SK-N-SH treated with all-trans-retinoic acid at 6 μM for 48 hours (cell line): ENCODE data around the gene ANKDD1A.

Experiments
- ISL1 ChIP-seq: fragments of 250-450 bp; sonication (Bioruptor Pico); IDR thresholded peaks from 2 replicates; pipeline ENCODE4 v2.1.2; 2022; ENCODE audit warnings: mild to moderate bottlenecking, moderate library complexity
- SNAI2 ChIP-seq: fragments of 250-450 bp; sonication (Bioruptor Pico); IDR thresholded peaks from 2 replicates; pipeline ENCODE4 v1.5.0; 2020; ENCODE audit warnings: mild to moderate bottlenecking, moderate library complexity
- TSHZ2 ChIP-seq: fragments of 250-450 bp; sonication (Bioruptor Pico); IDR thresholded peaks from 2 replicates; pipeline ENCODE4 v1.5.0; 2020; ENCODE audit warnings: mild to moderate bottlenecking, moderate library complexity
- ZFP3 ChIP-seq: fragments of 250-450 bp; sonication (Bioruptor Pico); IDR thresholded peaks from 2 replicates; pipeline ENCODE4 v1.5.0; 2020; ENCODE audit warnings: mild to moderate bottlenecking, moderate library complexity

GRCh38 chr15:64864068-64864467 lies 47.6 kb upstream of the ANKDD1A start:
- TF ChIP-seq ZFP3 (CRISPR knock-in tag) (no peak), SNAI2 (CRISPR knock-in tag) (no peak), TSHZ2 (no peak), ISL1 (CRISPR knock-in tag) (no peak)
